Suprapubic skin (tissue), 4 donors: ENCODE measurements around the gene TMEM91. TPM values are rescaled to one million over a fixed set of nuclear protein-coding genes. Genes with fewer than 3 reads are reported as not detected.
"Not testable (repeated sequence)": the region's sequence is repeated elsewhere in the genome, so short reads cannot be mapped to it uniquely, and the experiment has no call there.

Experiments
- DNase-seq, 2 donors: peaks; one replicate each; pipeline ENCODE4 v3.0.0-alpha.2; 2019; ENCODE audit warnings: low spot score in 2 of 2
- H3K27ac ChIP-seq: fragments of 200-600 bp; sonication (generic); one replicate; pipeline ENCODE4 v1.5.1; 2019
- H3K27me3 ChIP-seq: fragments of 200-600 bp; sonication (generic); one replicate; pipeline ENCODE4 v1.5.1; 2019
- H3K36me3 ChIP-seq: fragments of 200-600 bp; sonication (generic); one replicate; pipeline ENCODE4 v1.5.1; 2019
- H3K4me1 ChIP-seq: fragments of 200-600 bp; sonication (generic); one replicate; pipeline ENCODE4 v1.5.1; 2019
- H3K4me3 ChIP-seq: fragments of 200-600 bp; sonication (generic); one replicate; pipeline ENCODE4 v1.5.1; 2019; ENCODE audit warnings: mild to moderate bottlenecking
- H3K9me3 ChIP-seq: fragments of 200-600 bp; sonication (generic); one replicate; pipeline ENCODE4 v1.5.1; 2019
- CTCF ChIP-seq, 2 donors: fragments of 200-600 bp in 1 of 2; fragments of 450-650 bp in 1 of 2; sonication (generic) in 1 of 2; IDR thresholded peaks; one replicate each; pipeline ENCODE4 v1.5.1; 2016 to 2019; ENCODE audit warnings: antibody characterized with exemption in 2 of 2, mild to moderate bottlenecking in 1 of 2, moderate library complexity in 1 of 2
- EP300 ChIP-seq: sonication (generic); formaldehyde crosslinking; IDR thresholded peaks from one replicate; pipeline ENCODE4 v1.6.1; 2017; ENCODE audit warnings: antibody characterized with exemption
- POLR2A ChIP-seq, 2 donors: fragments of 450-650 bp; IDR thresholded peaks; one replicate each; pipeline ENCODE4 v1.6.1; 2017; ENCODE audit warnings: antibody characterized with exemption in 2 of 2, mild to moderate bottlenecking in 2 of 2, moderate library complexity in 2 of 2
- POLR2AphosphoS5 ChIP-seq, 3 donors: sonication (generic); formaldehyde crosslinking; IDR thresholded peaks; one replicate each; pipeline ENCODE4 v1.6.1; 2017; ENCODE audit warnings: antibody characterized with exemption in 3 of 3
- WGBS: methylation state at CpG from one replicate; pipeline ENCODE4 v1.1.5; 2018; 5-methylcytosine and 5-hydroxymethylcytosine counted together
- total RNA-seq, 4 donors: library from RNA; depleted of rRNA; stranded (reverse); fragments of >200 nt; gene quantifications; one replicate each; pipeline ENCODE4 v1.1.0, GENCODE V29; 2016

TMEM91 gene
- total RNA-seq, 4 donors from 2014 or later = 29.6 to 109 (median 88.1) TPM

GRCh38 chr19:41371541-41371940, 4.8 kb upstream of the TMEM91 start:
- Histone ChIP-seq H3K36me3 (no peaks in the 10 kb centered on the region), H3K4me1 (peaks cover 38% of the 10 kb centered on the region), H3K27me3 (no peaks in the 10 kb centered on the region), H3K9me3 (no peaks in the 10 kb centered on the region), H3K4me3 (no peak overlapping the region), H3K27ac (no peak overlapping the region)
- no peak for TF ChIP-seq EP300
- WGBS = 99% methylated on average over 8 of the region's 8 CpGs
- no peak for DNase-seq

GRCh38 chr19:41372501-41372900, 3.8 kb upstream of the TMEM91 start:
- no peak for DNase-seq
- Histone ChIP-seq H3K36me3 (no peaks in the 10 kb centered on the region), H3K27ac (no peak overlapping the region), H3K9me3 (no peaks in the 10 kb centered on the region), H3K27me3 (no peaks in the 10 kb centered on the region), H3K4me1 (peaks cover 46% of the 10 kb centered on the region), H3K4me3 (no peak overlapping the region)
- TF ChIP-seq POLR2AphosphoS5 (IDR thresholded peaks at IDR 0.05) = no peak
- no peak for TF ChIP-seq EP300
- no peak for TF ChIP-seq POLR2A (IDR thresholded peaks at IDR 0.05)
- TF ChIP-seq CTCF (IDR thresholded peaks at IDR 0.05) = no peak
- 68% methylated on average over 2 of the region's 2 CpGs for WGBS

- Histone ChIP-seq H3K27me3 (no peaks in the 10 kb centered on the region), H3K4me3 (no peak overlapping the region), H3K9me3 (no peaks in the 10 kb centered on the region), H3K4me1 (peaks cover 37% of the 10 kb centered on the region), H3K27ac (no peak overlapping the region), H3K36me3 (no peaks in the 10 kb centered on the region)
- DNase-seq = peak; percentile 82 to 91
- TF ChIP-seq POLR2AphosphoS5 (IDR thresholded peaks at IDR 0.05) (peak in 1 of 3 donors; percentile 22), EP300 (no peak)
- WGBS = 10% methylated on average over 12 of the region's 12 CpGs
Measured at GRCh38 chr19:41373993-41374392, 2.3 kb upstream of the TMEM91 start.

GRCh38 chr19:41376998-41377365, 649 bp downstream of the TMEM91 start:
- H3K4me1 ChIP-seq = peaks cover 44% of the 10 kb centered on the region
- DNase-seq = no peak
- peak overlapping the region; percentile 58 for H3K4me3 ChIP-seq
- peak overlapping the region; percentile 64 for H3K27ac ChIP-seq
- H3K36me3 ChIP-seq = no peaks in the 10 kb centered on the region
- TF ChIP-seq POLR2AphosphoS5 (IDR thresholded peaks at IDR 0.05) (no peak), POLR2A (IDR thresholded peaks at IDR 0.05) (no peak), CTCF (IDR thresholded peaks at IDR 0.05) (no peak), EP300 (no peak)
- no peaks in the 10 kb centered on the region for H3K9me3 ChIP-seq
- 37% methylated on average over 8 of the region's 8 CpGs for WGBS
- no peaks in the 10 kb centered on the region for H3K27me3 ChIP-seq

- Histone ChIP-seq H3K9me3 (no peaks in the 10 kb centered on the region), H3K4me3 (no peak overlapping the region), H3K36me3 (no peaks in the 10 kb centered on the region), H3K27me3 (no peaks in the 10 kb centered on the region), H3K4me1 (peaks cover 44% of the 10 kb centered on the region), H3K27ac (no peak overlapping the region)
- TF ChIP-seq CTCF (IDR thresholded peaks at IDR 0.05) (no peak), EP300 (no peak), POLR2AphosphoS5 (IDR thresholded peaks at IDR 0.05) (no peak), POLR2A (IDR thresholded peaks at IDR 0.05) (no peak)
- no peak for DNase-seq
- 67% methylated on average over 9 of the region's 9 CpGs for WGBS
Measured at GRCh38 chr19:41377977-41378709, 1.8 kb downstream of the TMEM91 start.

GRCh38 chr19:41381536-41381935, 5.2 kb downstream of the TMEM91 start:
- H3K4me1 ChIP-seq = peaks cover 25% of the 10 kb centered on the region
- not testable (repeated sequence) for H3K4me3 ChIP-seq
- WGBS = 93% methylated on average over 8 of the region's 8 CpGs

GRCh38 chr19:41384351-41384750, 8.0 kb downstream of the TMEM91 start:
- 78% methylated on average over 5 of the region's 5 CpGs for WGBS
- Histone ChIP-seq H3K27ac (no peak overlapping the region), H3K4me3 (no peak overlapping the region), H3K4me1 (peaks cover 22% of the 10 kb centered on the region), H3K27me3 (no peaks in the 10 kb centered on the region), H3K36me3 (peaks cover 39% of the 10 kb centered on the region), H3K9me3 (no peaks in the 10 kb centered on the region)
- TF ChIP-seq POLR2AphosphoS5 (IDR thresholded peaks at IDR 0.05) (no peak), EP300 (no peak), POLR2A (IDR thresholded peaks at IDR 0.05) (no peak), CTCF (IDR thresholded peaks at IDR 0.05) (no peak)
- DNase-seq = no peak

More at GRCh38 chr19:41381536-41381935, 5.2 kb downstream of the TMEM91 start:
- H3K27me3 ChIP-seq, H3K27ac ChIP-seq, H3K9me3 ChIP-seq, DNase-seq: not testable (repeated sequence)
- H3K36me3 ChIP-seq = peaks cover 19% of the 10 kb centered on the region
